ENCODE measurements around the gene UNC13B. TPM values are rescaled to one million over a fixed set of nuclear protein-coding genes. Genes with fewer than 3 reads are reported as not detected.

UNC13B gene
- total RNA-seq, 2 experiments from 2014 or later: 2.9 to 3.5 TPM

DNA sequence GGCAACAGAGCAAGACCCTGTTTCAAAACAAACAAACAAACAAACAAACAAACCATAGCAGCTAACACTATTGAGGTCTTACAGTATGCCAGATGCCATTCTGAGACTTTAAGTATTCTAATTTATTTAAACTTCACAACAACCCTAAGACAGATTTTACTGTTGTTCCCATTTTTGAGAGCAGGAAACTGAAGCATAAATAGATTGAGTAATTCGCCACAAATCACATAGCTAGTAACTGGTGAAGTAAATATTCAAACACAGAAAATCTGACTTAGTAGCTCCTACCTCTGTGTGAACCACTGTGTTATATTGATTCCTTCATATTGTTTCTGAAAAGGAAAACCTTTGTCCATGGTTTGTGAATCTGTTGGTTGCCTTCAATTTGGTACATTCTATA is 98.4 kb downstream of the UNC13B start:
- CTCF ChIA-PET: interaction anchor here (1.3 kb wide), 1 partner anchor 149 kb away, joined by 5 read pairs; no protein-coding TSS in a partner anchor
- POLR2A ChIA-PET: no interaction called here

DNA sequence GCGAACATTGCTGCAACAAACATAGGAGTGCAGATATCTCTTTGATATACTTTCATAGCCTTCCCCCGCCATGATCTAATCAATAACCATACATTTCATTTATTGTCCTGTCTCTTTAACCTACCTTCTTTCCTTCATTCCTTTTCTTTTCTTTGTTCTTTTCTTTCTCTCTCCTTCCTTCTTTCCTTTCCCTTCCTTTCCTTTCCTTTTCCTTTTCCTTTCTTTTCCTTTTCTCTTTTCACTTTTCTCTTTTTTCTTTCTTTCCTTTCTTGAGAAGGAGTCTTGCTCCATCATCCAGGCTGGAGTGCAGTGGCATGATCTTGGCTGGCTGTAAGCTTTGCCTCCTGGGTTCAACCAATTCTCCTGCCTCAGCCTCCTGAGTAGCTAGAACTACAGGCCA is 100.3 kb downstream of the UNC13B start:
- POLR2A ChIA-PET: no interaction called here

GRCh38 chr9:35267710-35268109 is 105.9 kb downstream of the UNC13B start:
- ChIA-PET POLR2A (no interaction called here), CTCF (no interaction called here)

More for the DNA sequence above, 100.3 kb downstream of the UNC13B start:
- CTCF ChIA-PET: no interaction called here

GRCh38 chr9:35269919-35270318 is 108.1 kb downstream of the UNC13B start:
- CTCF ChIA-PET: interaction anchor here (0.9 kb wide), 1 partner anchor 90 kb away, joined by 3 read pairs; no protein-coding TSS in a partner anchor

GRCh38 chr9:35271637-35272036 is 109.8 kb downstream of the UNC13B start:
- ChIA-PET CTCF (interaction anchor here (0.9 kb wide), 1 partner anchor 155 kb away, joined by 4 read pairs; no protein-coding TSS in a partner anchor), POLR2A (no interaction called here)

More at GRCh38 chr9:35269919-35270318, 108.1 kb downstream of the UNC13B start:
- POLR2A ChIA-PET: no interaction called here

- ChIA-PET CTCF (no interaction called here), POLR2A (no interaction called here)
Measured at GRCh38 chr9:35272989-35273388, 111.2 kb downstream of the UNC13B start.

- POLR2A ChIA-PET: no interaction called here
- CTCF ChIA-PET: no interaction called here
Measured at GRCh38 chr9:35273591-35273990, 111.8 kb downstream of the UNC13B start.

- ChIA-PET POLR2A (no interaction called here), CTCF (no interaction called here)
Measured at GRCh38 chr9:35274993-35275392, 113.2 kb downstream of the UNC13B start.

GRCh38 chr9:35277171-35277520 is 115.3 kb downstream of the UNC13B start:
- CTCF ChIA-PET: no interaction called here

GRCh38 chr9:35277628-35278359 is 116.0 kb downstream of the UNC13B start:
- CTCF ChIA-PET: no interaction called here
- POLR2A ChIA-PET: no interaction called here

More at GRCh38 chr9:35277171-35277520, 115.3 kb downstream of the UNC13B start:
- POLR2A ChIA-PET: no interaction called here

DNA sequence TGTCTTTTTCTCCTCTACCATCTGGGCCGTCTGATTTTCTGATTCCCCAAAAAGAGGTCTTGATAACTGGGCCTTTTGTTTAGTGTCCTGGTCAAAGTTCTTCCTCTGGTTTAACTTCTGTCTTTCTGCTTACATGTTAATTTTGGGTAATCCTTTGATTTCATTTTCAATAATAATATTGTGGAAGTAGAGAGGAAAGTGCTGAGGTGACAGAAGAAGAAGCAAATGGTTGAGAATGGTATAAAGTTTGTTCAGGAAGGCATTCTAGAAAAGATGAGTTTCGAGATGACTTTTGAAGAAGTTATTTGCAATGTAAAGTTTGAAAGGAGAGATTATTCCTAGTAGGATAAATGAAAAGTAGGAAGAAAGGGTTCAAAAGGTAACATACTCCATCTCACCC is 118.1 kb downstream of the UNC13B start:
- POLR2A ChIA-PET: no interaction called here
- CTCF ChIA-PET: no interaction called here

GRCh38 chr9:35280399-35280798 is 118.6 kb downstream of the UNC13B start:
- ChIA-PET CTCF (no interaction called here), POLR2A (no interaction called here)

GRCh38 chr9:35285731-35286130 is 123.9 kb downstream of the UNC13B start:
- ChIA-PET POLR2A (no interaction called here), CTCF (interaction anchor here (0.7 kb wide), 1 partner anchor 192 kb away, joined by 5 read pairs; no protein-coding TSS in a partner anchor)

DNA sequence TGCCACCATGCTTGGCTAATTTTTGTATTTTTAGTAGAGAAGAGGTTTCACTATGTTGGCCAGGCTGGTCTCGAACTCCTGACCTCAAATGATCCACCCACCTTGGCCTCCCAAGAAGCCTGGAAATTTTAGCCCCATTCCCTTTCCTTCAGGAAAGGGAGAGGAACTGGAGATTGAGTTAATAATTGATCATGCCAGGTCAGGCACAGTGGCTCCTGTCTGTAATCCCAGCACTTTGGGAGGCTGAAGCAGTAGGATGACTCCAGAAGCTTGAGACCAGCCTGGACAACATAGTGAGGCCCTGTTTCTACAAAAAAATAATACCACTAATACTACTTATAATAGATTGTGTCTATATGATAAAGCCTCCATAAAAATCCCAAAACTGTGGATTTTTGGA is 124.6 kb downstream of the UNC13B start:
- ChIA-PET CTCF (no interaction called here), POLR2A (no interaction called here)

DNA sequence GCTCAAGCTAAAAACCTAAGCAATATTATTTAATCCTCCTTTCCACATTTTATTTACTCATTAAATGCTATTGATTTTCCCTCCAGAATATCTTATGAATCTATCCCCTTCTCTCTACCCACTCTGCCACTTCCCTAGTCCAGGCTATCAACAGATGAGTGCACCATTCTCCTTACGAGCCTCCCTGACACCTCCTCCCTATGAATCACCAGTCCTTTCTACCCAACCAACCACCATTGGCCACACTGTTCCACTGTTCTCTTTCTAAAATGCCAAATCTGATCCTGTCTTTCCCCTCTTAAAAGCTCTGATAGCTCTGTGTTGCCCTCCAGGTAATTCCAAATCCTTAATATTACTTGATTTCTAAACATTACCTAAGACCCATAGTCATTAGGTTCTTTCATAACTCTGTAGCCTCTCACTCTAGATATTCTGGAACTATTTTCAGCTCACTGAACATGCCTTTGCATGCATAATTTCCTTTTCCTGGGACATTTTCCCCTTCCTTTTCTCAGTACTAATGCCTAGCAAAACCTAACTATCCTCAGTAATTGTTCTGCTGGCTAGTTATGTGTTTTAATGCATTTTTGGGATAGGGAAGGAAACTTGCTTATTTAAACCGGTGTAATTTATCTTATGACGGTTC is 126.3 kb downstream of the UNC13B start:
- ChIA-PET POLR2A (no interaction called here), CTCF (no interaction called here)

DNA sequence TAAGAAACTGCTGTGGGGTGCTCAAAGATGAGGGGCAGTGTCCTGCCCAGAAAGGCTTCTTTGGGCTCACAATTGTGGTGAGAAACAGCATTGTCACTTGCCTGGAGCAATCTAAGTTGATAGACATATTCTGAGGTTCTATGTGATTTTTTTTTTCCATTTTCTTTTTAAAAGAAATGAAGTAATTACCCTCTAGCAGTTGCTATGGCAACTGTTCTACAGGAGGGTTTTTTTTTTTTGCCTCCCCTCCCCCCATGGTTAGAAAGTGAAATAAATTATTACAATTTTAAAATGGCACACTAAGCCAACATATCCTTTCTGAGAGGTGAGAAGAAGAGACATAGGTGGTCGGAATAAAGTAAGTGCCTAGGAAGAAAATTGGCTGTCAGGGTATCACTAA is 127.0 kb downstream of the UNC13B start:
- ChIA-PET CTCF (no interaction called here), POLR2A (no interaction called here)

DNA sequence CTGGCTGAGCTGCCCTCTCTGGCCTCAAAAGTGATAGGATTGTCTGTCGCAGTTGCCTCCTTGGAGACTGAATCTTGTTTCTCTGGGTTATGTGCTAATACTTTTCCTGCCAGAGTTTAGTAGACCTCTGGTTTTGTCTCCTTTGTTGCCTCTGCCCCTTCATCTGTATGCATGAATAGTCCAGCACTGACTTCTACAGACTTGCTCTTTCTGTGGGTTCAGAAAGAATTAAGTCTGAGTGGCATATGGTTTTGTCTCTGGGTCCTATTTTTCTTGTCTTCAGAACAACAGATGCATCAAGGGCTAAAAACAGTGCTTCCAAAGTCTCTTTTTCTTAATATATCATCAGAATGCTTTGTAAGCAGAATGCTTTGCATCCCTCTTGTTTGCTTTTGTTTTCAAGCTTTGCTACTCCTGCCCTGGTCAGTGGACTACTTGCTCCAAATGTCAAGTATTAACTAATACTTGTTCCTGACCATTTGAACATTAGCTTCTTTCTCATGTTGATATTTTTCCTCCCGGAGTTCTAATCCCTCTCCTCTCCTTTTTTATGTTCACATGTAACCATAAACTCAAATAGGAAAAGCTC is 131.7 kb downstream of the UNC13B start:
- CTCF ChIA-PET: no interaction called here
- POLR2A ChIA-PET: no interaction called here

- CTCF ChIA-PET: no interaction called here
- POLR2A ChIA-PET: no interaction called here
Measured at GRCh38 chr9:35294066-35294465, 132.3 kb downstream of the UNC13B start.

- ChIA-PET CTCF (interaction anchor here (1.1 kb wide), 1 partner anchor 36 kb away, joined by 3 read pairs; no protein-coding TSS in a partner anchor), POLR2A (no interaction called here)
Measured at GRCh38 chr9:35294556-35294955, 132.7 kb downstream of the UNC13B start.

DNA sequence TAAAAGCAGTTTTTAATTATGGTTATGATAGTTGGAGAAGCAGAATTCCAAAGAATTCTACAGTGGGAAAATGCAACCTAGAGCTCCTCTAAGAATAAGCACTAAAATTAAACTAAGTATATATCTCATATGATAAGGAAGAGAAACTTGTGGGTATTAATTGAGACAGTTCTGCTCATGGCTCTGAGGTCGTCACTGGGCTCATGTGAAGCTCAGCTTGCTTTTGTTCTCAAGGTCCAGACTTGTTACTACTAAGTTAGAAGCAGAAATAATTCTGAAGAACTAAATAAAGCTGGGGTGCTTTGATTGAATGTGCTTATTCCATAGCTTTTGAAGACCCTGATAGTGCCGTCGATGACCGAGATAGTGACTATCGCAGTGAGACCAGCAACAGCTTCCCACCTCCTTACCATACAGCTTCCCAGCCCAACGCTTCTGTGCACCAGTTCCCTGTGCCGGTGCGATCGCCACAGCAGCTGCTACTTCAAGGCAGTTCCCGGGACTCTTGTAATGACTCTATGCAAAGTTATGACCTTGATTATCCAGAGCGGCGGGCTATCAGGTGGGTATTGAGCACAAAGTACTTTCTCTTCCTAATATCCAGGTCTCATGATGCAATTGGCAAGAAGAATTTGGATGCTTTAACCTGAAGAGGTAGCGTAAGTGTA is 133.7 kb downstream of the UNC13B start:
- ChIA-PET CTCF (interaction anchor here (1.1 kb wide), 1 partner anchor 37 kb away, joined by 3 read pairs; no protein-coding TSS in a partner anchor), POLR2A (no interaction called here)

DNA sequence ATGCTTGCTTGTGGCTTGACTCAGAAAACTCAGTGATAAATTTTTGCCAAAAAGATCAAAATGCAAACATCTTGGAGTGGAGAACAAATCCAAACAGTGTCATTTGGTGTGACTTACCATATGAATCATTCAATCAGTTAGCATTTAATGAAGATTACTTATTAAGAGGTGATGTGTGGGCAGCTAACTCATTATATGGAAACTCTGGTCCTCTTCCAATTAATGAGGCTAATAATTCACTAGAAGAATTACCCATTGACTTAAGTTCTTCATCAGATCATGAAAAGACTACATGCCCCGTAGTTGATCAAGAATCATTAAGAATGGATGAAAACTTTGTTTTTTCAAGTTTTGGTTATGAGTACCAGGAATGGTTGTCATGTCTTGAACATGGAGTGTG is 141.8 kb downstream of the UNC13B start:
- CTCF ChIA-PET: no interaction called here
- POLR2A ChIA-PET: no interaction called here

Data from activated CD8-positive, alpha-beta memory T cell treated with anti-CD3 and anti-CD28 coated beads for 36 hours (primary cell).